Measurements from ENCODE around the gene BBOF1.

DNA sequence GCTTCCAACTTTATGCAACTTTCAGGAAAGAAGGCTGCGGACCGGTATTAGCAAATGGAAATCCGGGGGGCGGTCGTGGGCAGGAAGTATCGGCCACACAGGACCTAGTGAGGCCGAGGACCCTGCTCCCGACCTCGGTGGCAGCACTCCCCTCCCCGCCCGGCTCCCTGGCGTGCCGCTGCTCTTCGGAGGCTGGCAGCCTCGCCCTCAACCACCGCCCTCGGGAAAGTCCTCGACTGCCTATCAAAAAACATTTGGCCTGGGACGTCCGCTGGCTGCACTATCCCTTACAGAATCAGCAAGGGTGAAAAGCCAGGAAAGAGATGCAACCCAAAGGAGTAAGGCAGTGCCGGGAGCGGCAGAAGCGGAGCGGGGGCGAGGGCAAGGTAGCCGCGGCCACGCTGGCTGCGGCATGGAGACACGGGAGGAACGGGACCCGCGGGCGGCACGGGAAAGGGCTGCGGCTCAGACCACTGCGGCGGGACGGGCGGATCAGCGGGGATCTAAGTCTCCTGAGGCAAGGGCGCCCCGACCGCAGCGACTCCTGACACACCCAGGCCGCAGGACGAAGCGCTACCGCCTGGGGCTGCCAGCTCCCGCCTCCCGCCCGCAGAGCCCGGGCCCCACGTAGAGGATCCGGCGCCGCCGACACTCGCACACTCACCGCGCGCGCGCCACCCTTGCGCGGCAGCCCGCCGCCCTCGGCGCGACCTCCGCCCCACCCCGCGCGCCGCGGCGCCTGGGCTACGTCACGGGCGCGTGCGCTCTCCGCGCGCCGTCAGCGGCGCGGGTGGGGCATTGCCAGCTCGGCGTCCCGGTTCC lies at the start of gene BBOF1, which contains the start of gene ENTPD5:
- TF ChIP-seq, protein P1, sequence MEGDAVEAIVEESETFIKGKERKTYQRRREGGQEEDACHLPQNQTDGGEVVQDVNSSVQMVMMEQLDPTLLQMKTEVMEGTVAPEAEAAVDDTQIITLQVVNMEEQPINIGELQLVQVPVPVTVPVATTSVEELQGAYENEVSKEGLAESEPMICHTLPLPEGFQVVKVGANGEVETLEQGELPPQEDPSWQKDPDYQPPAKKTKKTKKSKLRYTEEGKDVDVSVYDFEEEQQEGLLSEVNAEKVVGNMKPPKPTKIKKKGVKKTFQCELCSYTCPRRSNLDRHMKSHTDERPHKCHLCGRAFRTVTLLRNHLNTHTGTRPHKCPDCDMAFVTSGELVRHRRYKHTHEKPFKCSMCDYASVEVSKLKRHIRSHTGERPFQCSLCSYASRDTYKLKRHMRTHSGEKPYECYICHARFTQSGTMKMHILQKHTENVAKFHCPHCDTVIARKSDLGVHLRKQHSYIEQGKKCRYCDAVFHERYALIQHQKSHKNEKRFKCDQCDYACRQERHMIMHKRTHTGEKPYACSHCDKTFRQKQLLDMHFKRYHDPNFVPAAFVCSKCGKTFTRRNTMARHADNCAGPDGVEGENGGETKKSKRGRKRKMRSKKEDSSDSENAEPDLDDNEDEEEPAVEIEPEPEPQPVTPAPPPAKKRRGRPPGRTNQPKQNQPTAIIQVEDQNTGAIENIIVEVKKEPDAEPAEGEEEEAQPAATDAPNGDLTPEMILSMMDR (IDR thresholded peaks at IDR 0.05; ENCODE audit: low read length): no peak
- no peak for TF ChIP-seq EZH2 (optimal IDR thresholded peaks at IDR 0.05; ENCODE audit: low read depth, low read length)

Measured in MM.1S (cell line).